T47D (cell line): ENCODE measurements around the gene CRYBB1.

Experiments
- DNase-seq, 2 experiments: peaks; one replicate each; pipeline versions ENCODE4 v3.0.0 to v3.0.0-alpha.2; 2011 to 2012; ENCODE audit warnings: low read depth in 1 of 2, low spot score in 1 of 2
- JUND ChIP-seq: IDR thresholded peaks from 2 replicates; pipeline ENCODE4 v1.6.1; 2012; ENCODE audit warnings: low read depth
- in situ Hi-C: cut with HindIII; loops from 2 replicates; pipeline ENCODE4 v1.10.0; 2016; ENCODE audit warnings: low sequenced_read_pairs, low pct_unique_long_range_greater_than_20kb

CRYBB1 gene

GRCh38 chr22:26576026-26576680 lies 41.7 kb downstream of the CRYBB1 start:
- no peak for TF ChIP-seq JUND
- in situ Hi-C loops = no loop called here

GRCh38 chr22:26574001-26574723 lies 43.7 kb downstream of the CRYBB1 start:
- DNase-seq = no peak
- no peak for TF ChIP-seq JUND
- in situ Hi-C loops = no loop called here

More at GRCh38 chr22:26576026-26576680, 41.7 kb downstream of the CRYBB1 start:
- no peak for DNase-seq

- in situ Hi-C loops = no loop called here
- DNase-seq = no peak
- TF ChIP-seq JUND = no peak
Observed at GRCh38 chr22:26573026-26573662, 44.7 kb downstream of the CRYBB1 start.

GRCh38 chr22:26570864-26571525 lies 46.8 kb downstream of the CRYBB1 start:
- in situ Hi-C loops = no loop called here
- TF ChIP-seq JUND = no peak
- no peak for DNase-seq

GRCh38 chr22:26570115-26570514 lies 47.7 kb downstream of the CRYBB1 start:
- in situ Hi-C loops = no loop called here
- no peak for DNase-seq
- TF ChIP-seq JUND = no peak

GRCh38 chr22:26568207-26568706 lies 49.6 kb downstream of the CRYBB1 start:
- peak in 1 of 2 experiments; percentile 83 for DNase-seq
- in situ Hi-C loops = no loop called here
- no peak for TF ChIP-seq JUND

- TF ChIP-seq JUND = no peak
- DNase-seq = no peak
- in situ Hi-C loops = no loop called here
Observed at GRCh38 chr22:26567610-26568009, 50.2 kb downstream of the CRYBB1 start.

- in situ Hi-C loops = no loop called here
- TF ChIP-seq JUND = no peak
- no peak for DNase-seq
Observed at GRCh38 chr22:26566994-26567393, 50.8 kb downstream of the CRYBB1 start.

GRCh38 chr22:26565889-26566288 lies 51.9 kb downstream of the CRYBB1 start:
- in situ Hi-C loops = no loop called here
- DNase-seq = no peak
- no peak for TF ChIP-seq JUND

GRCh38 chr22:26565181-26565580 lies 52.6 kb downstream of the CRYBB1 start:
- peak in 1 of 2 experiments; percentile 11 for DNase-seq
- in situ Hi-C loops = no loop called here

GRCh38 chr22:26564672-26565071 lies 53.2 kb downstream of the CRYBB1 start:
- TF ChIP-seq JUND = no peak
- DNase-seq = no peak
- in situ Hi-C loops = no loop called here

More at GRCh38 chr22:26565181-26565580, 52.6 kb downstream of the CRYBB1 start:
- no peak for TF ChIP-seq JUND

GRCh38 chr22:26564181-26564580 lies 53.6 kb downstream of the CRYBB1 start:
- in situ Hi-C loops = no loop called here
- no peak for DNase-seq
- TF ChIP-seq JUND = no peak
